ENCODE data around the gene PRPF6.

PRPF6 gene

DNA sequence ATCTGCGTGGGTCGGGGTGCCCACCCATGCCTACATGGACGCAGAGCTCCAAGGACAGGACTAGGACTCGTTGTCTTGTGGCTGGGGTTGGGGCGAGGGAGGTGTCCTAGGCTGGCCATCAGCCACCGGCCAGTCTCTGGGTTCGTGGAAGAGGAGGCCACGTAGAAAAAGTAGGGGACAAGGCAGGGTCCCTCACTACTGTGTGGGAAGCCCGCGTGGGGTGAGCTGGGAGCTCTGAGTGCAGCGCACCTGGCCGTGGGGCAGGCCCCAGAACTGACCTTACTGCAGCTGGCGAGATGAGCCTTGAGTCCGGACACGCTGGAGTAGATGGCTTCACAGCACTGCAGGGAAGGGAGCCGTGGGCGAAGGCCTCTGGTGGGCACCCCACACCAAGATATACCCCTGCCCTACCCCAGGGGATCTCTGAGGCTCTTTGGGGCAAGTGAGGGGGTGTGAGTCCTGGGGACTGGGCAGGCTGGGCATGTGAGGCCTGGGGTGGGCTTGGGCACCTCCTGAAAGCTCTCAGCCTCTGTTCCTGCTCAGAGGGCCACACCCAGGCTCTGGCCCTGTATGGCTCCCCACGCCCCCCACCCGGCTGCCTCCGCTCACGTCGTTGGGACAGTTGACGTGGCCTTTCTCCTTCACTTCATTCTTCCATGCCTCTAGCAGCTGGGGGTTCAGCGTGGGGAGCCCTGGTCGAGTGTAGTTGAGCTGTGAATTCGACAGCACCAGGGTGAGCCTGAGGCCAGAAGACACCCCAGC lies 19.1 kb upstream of the PRPF6 start:
- H3K4me3 ChIP-seq (ENCODE audit: low read length) = no peak overlapping the region
- DNase-seq (ENCODE audit: low read depth) = no peak
- no peak for TF ChIP-seq CTCF (IDR thresholded peaks at IDR 0.05; ENCODE audit: insufficient read depth, low read depth, low read length, missing control alignments)

GRCh38 chr20:63962426-63963347 lies 18.2 kb upstream of the PRPF6 start:
- DNase-seq (ENCODE audit: low read depth) = no peak
- no peak for TF ChIP-seq CTCF (IDR thresholded peaks at IDR 0.05; ENCODE audit: insufficient read depth, low read depth, low read length, missing control alignments)
- H3K4me3 ChIP-seq (ENCODE audit: low read length) = no peak overlapping the region

DNA sequence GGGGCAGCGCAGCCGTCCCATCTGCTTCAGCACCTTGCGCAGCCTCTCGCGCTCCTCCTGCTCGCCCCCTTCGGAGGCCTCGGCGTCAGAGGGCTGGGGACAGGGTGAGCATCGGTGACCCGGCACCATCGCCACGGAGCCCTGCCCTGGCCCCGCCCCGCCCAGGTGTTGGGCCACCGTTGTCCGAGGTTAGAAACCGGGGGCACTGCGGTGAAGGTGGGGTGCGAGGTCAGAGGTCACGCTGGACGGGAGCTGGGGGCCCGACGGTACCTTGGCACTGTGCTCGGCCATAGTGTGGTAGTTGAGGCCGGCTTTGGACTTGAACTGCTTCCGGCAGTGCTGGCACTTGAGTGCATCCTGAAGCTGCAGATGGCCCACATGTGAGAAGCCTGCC lies 17.6 kb upstream of the PRPF6 start:
- DNase-seq (ENCODE audit: low read depth) = no peak
- no peak overlapping the region for H3K4me3 ChIP-seq (ENCODE audit: low read length)
- no peak for TF ChIP-seq CTCF (IDR thresholded peaks at IDR 0.05; ENCODE audit: insufficient read depth, low read depth, low read length, missing control alignments)

- DNase-seq (ENCODE audit: low read depth) = no peak
- H3K4me3 ChIP-seq (ENCODE audit: low read length) = no peak overlapping the region
- TF ChIP-seq CTCF (IDR thresholded peaks at IDR 0.05; ENCODE audit: insufficient read depth, low read depth, low read length, missing control alignments) = no peak
Measured at GRCh38 chr20:63963784-63964301, 17.1 kb upstream of the PRPF6 start.

DNA sequence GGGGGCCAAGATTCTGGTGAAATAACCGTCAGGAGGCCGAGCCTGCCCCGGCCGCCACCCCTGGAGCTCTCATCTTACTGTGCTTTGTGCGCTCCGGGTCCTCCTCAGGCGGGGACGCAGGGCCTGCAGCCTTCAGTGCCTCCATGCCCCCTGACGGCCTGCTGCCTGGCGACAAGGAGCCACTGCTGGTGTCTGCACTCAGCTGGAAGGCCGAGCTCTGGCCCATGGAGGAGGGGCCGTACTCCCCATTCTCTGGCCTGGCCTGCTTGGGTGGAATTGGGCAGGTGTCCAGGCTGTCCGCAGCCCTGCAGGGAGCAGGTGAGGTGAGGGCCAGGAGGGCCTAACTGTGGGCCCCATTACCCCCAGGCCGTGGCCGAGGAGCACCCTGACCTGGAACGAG lies 16.5 kb upstream of the PRPF6 start:
- TF ChIP-seq CTCF (IDR thresholded peaks at IDR 0.05; ENCODE audit: insufficient read depth, low read depth, low read length, missing control alignments) = no peak
- no peak overlapping the region for H3K4me3 ChIP-seq (ENCODE audit: low read length)
- DNase-seq (ENCODE audit: low read depth) = no peak

GRCh38 chr20:63966172-63966943 lies 14.6 kb upstream of the PRPF6 start:
- no peak overlapping the region for H3K4me3 ChIP-seq (ENCODE audit: low read length)
- DNase-seq (ENCODE audit: low read depth) = no peak
- TF ChIP-seq CTCF (IDR thresholded peaks at IDR 0.05; ENCODE audit: insufficient read depth, low read depth, low read length, missing control alignments) = no peak

All from epithelial cell of esophagus (primary cell).